Endothelial cell of umbilical vein (primary cell): ENCODE data around the gene RAB3GAP1. TPM values are rescaled to one million over a fixed set of nuclear protein-coding genes. Genes with fewer than 3 reads are reported as not detected.

Experiments used
- BruUV-seq: library from RNA; stranded (reverse); fragments of 400-500 nt; replicated peaks from 2 replicates; lab custom pipeline; 2021; lab: Mats Ljungman, UMichigan
- CTCF ChIA-PET: fragments of 300-600, 350-600 bp; sonication (Branson Sonifier 250); formaldehyde crosslinking; loops from one replicate; lab custom pipeline; 2021; ENCODE audit warnings: antibody characterized with exemption, inconsistent platforms; lab: Charles Lee
- POLR2A ChIA-PET: fragments of 300-600, 350-600 bp; sonication (Branson Sonifier 250); formaldehyde crosslinking; loops from one replicate; lab custom pipeline; 2021; ENCODE audit warnings: antibody characterized with exemption, inconsistent platforms; lab: Charles Lee
- DNase-seq: peaks from one replicate; pipeline ENCODE4 v3.0.0-alpha.2; 2011; ENCODE audit warnings: low read depth, low spot score
- FAIRE-seq: peaks from 2 replicates; lab custom pipeline; 2011; peaks lifted over from hg19 to GRCh38; lab: Jason Lieb, UNC
- H2AFZ ChIP-seq: 2 replicates; pipeline ENCODE4 v1.6.0; 2012; ENCODE audit warnings: low read depth, low read length, control low read depth, inconsistent platforms
- H3K27ac ChIP-seq: 2 replicates; pipeline ENCODE4 v1.5.1; 2011; ENCODE audit warnings: low read depth, mild to moderate bottlenecking, control low read depth, low read length, moderate library complexity; ENCODE audit not compliant: insufficient read depth
- H3K27me3 ChIP-seq, 2 experiments: 2 replicates each; pipeline versions ENCODE4 v1.6.0 to v1.6.1; 2011; ENCODE audit warnings: low read length in 2 of 2, mixed read lengths in 1 of 2; ENCODE audit not compliant: control insufficient read depth in 2 of 2, insufficient read depth in 2 of 2
- H3K36me3 ChIP-seq, 2 experiments: 2 replicates in 1 of 2; 3 replicates in 1 of 2; pipeline ENCODE4 v1.5.1; 2011; ENCODE audit warnings: low read length in 2 of 2, mild to moderate bottlenecking in 1 of 2, moderate library complexity in 1 of 2; ENCODE audit not compliant: control insufficient read depth in 2 of 2, insufficient read depth in 2 of 2; ENCODE audit errors: extremely low read depth in 1 of 2
- H3K4me1 ChIP-seq: 3 replicates; pipeline ENCODE4 v1.5.1; 2011; ENCODE audit warnings: mild to moderate bottlenecking, low read length; ENCODE audit not compliant: control insufficient read depth, insufficient read depth; ENCODE audit errors: extremely low read depth
- H3K4me2 ChIP-seq: 2 replicates; pipeline ENCODE4 v1.6.1; 2011; ENCODE audit warnings: low read length, control low read depth, mixed read lengths; ENCODE audit not compliant: insufficient read depth
- H3K4me3 ChIP-seq, 3 experiments: fragments of 200-600 bp in 1 of 3; sonication (generic), shearing (Covaris generic) in 1 of 3; replicated peaks in 1 of 3; 2 replicates each; pipeline ENCODE4 v1.5.1; 2011 to 2016; ENCODE audit warnings: control low read depth in 3 of 3, low read length in 3 of 3, mild to moderate bottlenecking in 2 of 3, inconsistent platforms in 1 of 3, low read depth in 1 of 3, moderate library complexity in 1 of 3; ENCODE audit not compliant: insufficient read depth in 1 of 3
- H3K79me2 ChIP-seq: 2 replicates; pipeline ENCODE4 v1.6.0; 2012; ENCODE audit warnings: low read length, inconsistent platforms; ENCODE audit not compliant: control insufficient read depth, insufficient read depth
- H3K9ac ChIP-seq: replicated peaks from 2 replicates; pipeline ENCODE3; 2011; ENCODE audit warnings: low read length, control low read depth; ENCODE audit not compliant: insufficient read depth; ENCODE audit errors: extremely low read depth
- H3K9me1 ChIP-seq: replicated peaks from 3 replicates; pipeline ENCODE4 v1.6.0; 2011; ENCODE audit warnings: mild to moderate bottlenecking, low read length; ENCODE audit not compliant: control insufficient read depth, insufficient read depth; ENCODE audit errors: extremely low read depth
- H3K9me3 ChIP-seq: replicated peaks from 2 replicates; pipeline ENCODE4 v1.5.1; 2012; ENCODE audit warnings: low read length, inconsistent platforms; ENCODE audit not compliant: control insufficient read depth, insufficient read depth
- H4K20me1 ChIP-seq: replicated peaks from 2 replicates; pipeline ENCODE3; 2011; ENCODE audit warnings: mild to moderate bottlenecking, low read length; ENCODE audit not compliant: control insufficient read depth, insufficient read depth; ENCODE audit errors: extremely low read depth
- CTCF ChIP-seq, 2 donors: IDR thresholded peaks; 1 replicate in 1 of 2; 2 replicates in 1 of 2; pipeline ENCODE4 v1.5.1; 2011; ENCODE audit warnings: low read length in 2 of 2, mild to moderate bottlenecking in 2 of 2, moderate library complexity in 2 of 2, control low read depth in 1 of 2, inconsistent platforms in 1 of 2, low read depth in 1 of 2; ENCODE audit not compliant: insufficient read depth in 1 of 2; ENCODE audit errors: extremely low read depth in 1 of 2
- EZH2 ChIP-seq: IDR thresholded peaks from 2 replicates; pipeline ENCODE4 v1.6.1; 2012; ENCODE audit warnings: borderline replicate concordance, low read depth, mild to moderate bottlenecking, moderate library complexity, low read length, inconsistent platforms; ENCODE audit not compliant: severe bottlenecking
- FOS ChIP-seq: IDR thresholded peaks from 2 replicates; pipeline ENCODE4 v1.6.1; 2011; ENCODE audit warnings: mild to moderate bottlenecking, low read length, moderate library complexity, borderline replicate concordance; ENCODE audit not compliant: insufficient read depth
- GATA2 ChIP-seq: IDR thresholded peaks from 2 replicates; pipeline ENCODE4 v1.7.0; 2011; ENCODE audit warnings: low read depth, mild to moderate bottlenecking, moderate library complexity, mixed read lengths, low read length; ENCODE audit not compliant: insufficient read length, insufficient read depth
- JUN ChIP-seq: IDR thresholded peaks from 2 replicates; pipeline ENCODE4 v1.6.1; 2011; ENCODE audit warnings: borderline replicate concordance, low read depth; ENCODE audit not compliant: insufficient read length, insufficient read depth
- MAX ChIP-seq: IDR thresholded peaks from 2 replicates; pipeline ENCODE4 v1.6.1; 2011; ENCODE audit not compliant: insufficient read depth, insufficient read length
- MYC ChIP-seq: IDR thresholded peaks from one replicate; pipeline ENCODE4 v1.6.1; 2011; ENCODE audit warnings: mild to moderate bottlenecking, low read depth, low read length
- POLR2A ChIP-seq: IDR thresholded peaks from 2 replicates; pipeline ENCODE4 v1.6.1; 2012; ENCODE audit warnings: low read depth, mild to moderate bottlenecking, control low read depth, low read length
- POLR2AphosphoS5 ChIP-seq: IDR thresholded peaks from 2 replicates; pipeline ENCODE4 v1.6.1; 2012; ENCODE audit warnings: low read depth, mild to moderate bottlenecking, control low read depth, low read length, moderate library complexity; ENCODE audit not compliant: insufficient read depth
- dilution Hi-C: fragments of 300-500 bp; cut with MboI; formaldehyde crosslinking; loops from one replicate; pipeline ENCODE4 v1.15.0; 2019; ENCODE audit warnings: low sequenced_read_pairs; ENCODE audit not compliant: extremely low pct_ligation_motif_present
- intact Hi-C: fragments of 100-400 bp; cut with micrococcal nuclease; formaldehyde crosslinking; loops from one replicate; pipeline ENCODE4 v1.10.0; 2022
- polyA plus RNA-seq, 4 experiments: library from polyadenylated mRNA; depleted of rRNA in 3 of 4; stranded (reverse) in 3 of 4; unstranded in 1 of 4; fragments of >200 nt; gene quantifications; 2 replicates each; pipeline versions ENCODE4 v1.2.1 to v1.2.3, GENCODE V29; 2011 to 2012; ENCODE audit warnings: missing spikeins in 1 of 4
- total RNA-seq: library from RNA; stranded (reverse); gene quantifications from 2 replicates; pipeline ENCODE4 v1.2.3, GENCODE V29; 2021

Gene RAB3GAP1
- total and polyA plus RNA-seq, 2 donors (not counting 3 experiments of a cell fraction or from before 2014, with no cell fraction given), result 14.9 to 39.5 TPM

- H3K9me3 ChIP-seq, result no peaks in the 10 kb centered on the region
- DNase-seq, result no peak
- no peak overlapping the region for H3K4me3 ChIP-seq
- ChIA-PET CTCF (interaction anchor here (0.9 kb wide), 1 partner anchor 164 kb away, joined by 3 read pairs; no protein-coding TSS in a partner anchor), POLR2A (interaction anchor here (0.5 kb wide), 1 partner anchor 21 kb away, joined by 4 read pairs; no protein-coding TSS in a partner anchor)
- intact Hi-C loops (loop anchor here (10.0 kb wide), 1 partner anchor 164 kb away; no protein-coding TSS in a partner anchor), dilution Hi-C loops (no loop called here)
- H3K9me1 ChIP-seq, result no peaks in the 10 kb centered on the region
- H3K9ac ChIP-seq, result no peak overlapping the region
- no peak overlapping the region for H3K27ac ChIP-seq
- peaks cover 14 to 19% of the 10 kb centered on the region in 2 experiments for H3K36me3 ChIP-seq
- H2AFZ ChIP-seq, result no peak overlapping the region
- H3K4me1 ChIP-seq, result no peaks in the 10 kb centered on the region
- no peaks in the 10 kb centered on the region for H4K20me1 ChIP-seq
- no TSS peak for BruUV-seq
- no peak overlapping the region for H3K4me2 ChIP-seq
- H3K27me3 ChIP-seq, result no peaks in the 10 kb centered on the region
- TF ChIP-seq GATA2, result no peak
- no peak for TF ChIP-seq JUN
- no peak for TF ChIP-seq POLR2A
- no peak for TF ChIP-seq EZH2
- no peak for TF ChIP-seq POLR2AphosphoS5
- TF ChIP-seq MAX, result no peak
- no peak for TF ChIP-seq FOS
- no peak for TF ChIP-seq MYC
- no peak for TF ChIP-seq CTCF (IDR thresholded peaks at IDR 0.05; ENCODE audit: extremely low read depth in 1 of 2, insufficient read depth in 1 of 2, low read depth in 1 of 2, low read length in 2 of 2)
- H3K79me2 ChIP-seq, result no peaks in the 10 kb centered on the region
- FAIRE-seq, result no peak
Measured at GRCh38 chr2:135168204-135168856, 116.2 kb downstream of the RAB3GAP1 start.
